Heart right ventricle (tissue), 16 donors: ENCODE measurements around the gene SLC12A2. TPM values are rescaled to one million over a fixed set of nuclear protein-coding genes. Genes with fewer than 3 reads are reported as not detected.

ENCODE experiments used
- ATAC-seq, 8 donors: fragments of 200-7000 bp; cut with Tn5 transposase; one replicate each; pipeline ENCODE4 v1.9.1; 2020; ENCODE audit warnings: mild to moderate bottlenecking in 8 of 8, moderate library complexity in 8 of 8, moderate number of reproducible peaks in 1 of 8
- DNase-seq, 2 donors: peaks; one replicate each; pipeline ENCODE4 v3.0.0-alpha.2; 2020
- H3K27ac ChIP-seq, 10 donors: fragments of 200-600 bp; sonication (generic) in 2 of 10; one replicate each; pipeline versions ENCODE4 v1.5.0 to v1.8.0; 2020 to 2022; ENCODE audit warnings: mild to moderate bottlenecking in 3 of 10
- H3K27me3 ChIP-seq, 7 donors: fragments of 200-600 bp; one replicate each; pipeline ENCODE4 v1.8.0; 2021 to 2022; ENCODE audit warnings: mild to moderate bottlenecking in 2 of 7
- H3K36me3 ChIP-seq, 9 donors: fragments of 200-600 bp; sonication (generic) in 1 of 9; one replicate each; pipeline versions ENCODE4 v1.5.0 to v1.8.0; 2020 to 2022; ENCODE audit warnings: mild to moderate bottlenecking in 2 of 9
- H3K4me1 ChIP-seq, 9 donors: fragments of 200-600 bp; sonication (generic) in 1 of 9; one replicate each; pipeline versions ENCODE4 v1.5.0 to v1.8.0; 2020 to 2022; ENCODE audit warnings: mild to moderate bottlenecking in 4 of 9
- H3K4me3 ChIP-seq, 10 donors: fragments of 200-600 bp; sonication (generic) in 2 of 10; one replicate each; pipeline versions ENCODE4 v1.5.0 to v1.8.0; 2020 to 2022; ENCODE audit warnings: mild to moderate bottlenecking in 7 of 10, moderate library complexity in 2 of 10
- H3K9me3 ChIP-seq, 11 donors: fragments of 200-600 bp in 10 of 11; sonication (generic) in 2 of 11; one replicate each; pipeline versions ENCODE4 v1.5.0 to v1.8.0; 2013 to 2022; ENCODE audit warnings: mild to moderate bottlenecking in 2 of 11, control low read depth in 1 of 11, moderate library complexity in 1 of 11
- CTCF ChIP-seq, 9 donors: fragments of 200-600 bp; sonication (generic) in 2 of 9; IDR thresholded peaks; one replicate each; pipeline versions ENCODE4 v1.5.0 to v1.8.0; 2021 to 2022; ENCODE audit warnings: antibody characterized with exemption in 9 of 9, mild to moderate bottlenecking in 5 of 9, moderate library complexity in 1 of 9
- WGBS, 2 donors: extraction: QIAGEN DNeasy Blood & Tissue Kit; methylation state at CpG; one replicate each; pipeline ENCODE4 v1.1.7; 2013; ENCODE audit warnings: inconsistent platforms in 1 of 2; 5-methylcytosine and 5-hydroxymethylcytosine counted together
- intact Hi-C, 10 donors: fragments of 100-400 bp; cut with DNase I; formaldehyde crosslinking; loops; one replicate each; pipeline versions ENCODE4 v1.11.1 to v1.14.2; 2022
- long read RNA-seq, 3 donors: library from polyadenylated mRNA; unstranded; transcript quantifications; one replicate each; pipeline ENCODE4 v2.0.0, GENCODE V29; 2020 to 2021
- polyA plus RNA-seq, 2 donors: library from polyadenylated mRNA; stranded (reverse); fragments of 200-250 nt; gene quantifications; one replicate each; pipeline ENCODE4 v1.2.3, GENCODE V29; 2013
- total RNA-seq, 10 donors: library from RNA; stranded (reverse); fragmentation: NEBNext Ultra II Directional in 3 of 10; extraction: Animal tissue kit (Norgen Biotek cat#: 25700) in 3 of 10; gene quantifications; one replicate each; pipeline versions ENCODE4 v1.2.1 to v1.2.4, GENCODE V29; 2021 to 2023
- donor health status: Arrhythmogenic right ventricular cardiomyopathy.
- donor health status: ischemic (EF 13 %, LVEDD 7.1; RV severe dilation, severe dysfunction).
- donor health status: healthy with polysubstance abuse.
- donor health status: DM: no; HTN: yes; CAD: no.
- donor health status: DM: no; HTN: no; CAD: no.
- donor health status: ischemic (EF 25% LVEDD 6.9; RV normal size, moderate dysfunction).
- donor health status: ischemic (EF 25% LVEDD 5.7; RV mildly dilated, moderate dysfunction).
- donor health status: healthy.
- donor health status: DM: yes; HTN: yes; CAD: no.
- donor health status: Ischemic cardiomyopathy.
- donor health status: ischemic (EF 35%, LVEDD 5.7; RV mildly dilated, moderate dysfunction).
- donor health status: nonischemic (EF 11% LVEDD 7.7; RV severe dilation, severe dysfunction).
- donor health status: DM: yes; HTN: yes; CAD: no.
- donor health status: PGD.
- donor health status: ischemic (EF 29% LVEDD 5.4; RV normal size, mild dysfunction).
- donor health status: nonischemic (EF 23%, LVEDD 6.1; RV moderate dilation, normal function).

SLC12A2 gene
- total RNA-seq (10 to 100 TPM; 11.9 to 23.0 (median 16.5) TPM), polyA plus RNA-seq (1 to 10 TPM; 2.5 to 5.2 TPM)
- long read RNA-seq, donor 1, partial matches to known transcripts: 2 of 6 reads
- long read RNA-seq, donor 1, other reads (novel, unspliced or antisense): 4 of 6 reads
- long read RNA-seq, donor 2, full-length matches to known transcripts: 3 of 13 reads
- long read RNA-seq, donor 2, partial matches to known transcripts: 7 of 13 reads
- long read RNA-seq, donor 2, other reads (novel, unspliced or antisense): 3 of 13 reads
- long read RNA-seq, donor 3, full-length matches to known transcripts: 3 of 19 reads
- long read RNA-seq, donor 3, partial matches to known transcripts: 4 of 19 reads
- long read RNA-seq, donor 3, other reads (novel, unspliced or antisense): 12 of 19 reads

- Histone ChIP-seq H3K27ac (peak within 1 kb of the TSS; percentile 85 to 99 (median 98)), H3K27me3 (peaks cover 0 to 6% (median 0%) of the 10 kb centered on the region in 7 donors), H3K36me3 (no peaks in the 10 kb centered on the region), H3K9me3 (no peaks in the 10 kb centered on the region), H3K4me3 (peak within 1 kb of the TSS; percentile 72 to 95 (median 78)), H3K4me1 (peaks cover 0 to 75% (median 61%) of the 10 kb centered on the region in 9 donors)
- DNase-seq (peak; percentile 91 to 93), ATAC-seq (peak; percentile 90 to 94 (median 90))
- 0 to 1% methylated on average over 78 to 104 of the region's 104 CpGs for WGBS, 2 donors
- intact Hi-C loops: loop anchor here in 8 of 10 donors (2.0 to 10.0 kb wide), 10 partner anchors 106 to 518 kb away; no protein-coding TSS in a partner anchor
- no peak for TF ChIP-seq CTCF (IDR thresholded peaks at IDR 0.05)
Observed at GRCh38 chr5:128083033-128083810, at the start of gene SLC12A2. Gene SLC12A2 (plus strand): TSS chr5:128083766. CDS start chr5:128083955, 189 bp downstream.

GRCh38 chr5:128035689-128036088 lies 47.9 kb upstream of the SLC12A2 start:
- intact Hi-C loops: no loop called here
- H3K36me3 ChIP-seq: no peaks in the 10 kb centered on the region
- peaks cover 0 to 33% (median 17%) of the 10 kb centered on the region in 9 donors for H3K4me1 ChIP-seq
- WGBS, 2 donors: 93 to 96% methylated on average over 4 of the region's 4 CpGs
- H3K9me3 ChIP-seq: peaks cover 0 to 15% (median 5%) of the 10 kb centered on the region in 11 donors
- TF ChIP-seq CTCF (IDR thresholded peaks at IDR 0.05): no peak
- H3K4me3 ChIP-seq: no peak overlapping the region
- DNase-seq: no peak
- no peak for ATAC-seq
- no peaks in the 10 kb centered on the region for H3K27me3 ChIP-seq
- H3K27ac ChIP-seq: no peak overlapping the region

- no peaks in the 10 kb centered on the region for H3K36me3 ChIP-seq
- H3K4me3 ChIP-seq: no peak overlapping the region
- intact Hi-C loops: no loop called here
- ATAC-seq (no peak), DNase-seq (no peak)
- WGBS, 2 donors: 39 to 41% methylated on average over 1 of the region's 1 CpG
- peaks cover 0 to 15% (median 5%) of the 10 kb centered on the region in 11 donors for H3K9me3 ChIP-seq
- peaks cover 0 to 33% (median 17%) of the 10 kb centered on the region in 9 donors for H3K4me1 ChIP-seq
- no peak overlapping the region for H3K27ac ChIP-seq
- no peak for TF ChIP-seq CTCF (IDR thresholded peaks at IDR 0.05)
- no peaks in the 10 kb centered on the region for H3K27me3 ChIP-seq
Observed at GRCh38 chr5:128036950-128037349, 46.6 kb upstream of the SLC12A2 start.

GRCh38 chr5:128038643-128039042 lies 44.9 kb upstream of the SLC12A2 start:
- Histone ChIP-seq H3K27me3 (no peaks in the 10 kb centered on the region), H3K9me3 (peaks cover 0 to 8% (median 0%) of the 10 kb centered on the region in 11 donors), H3K27ac (no peak overlapping the region), H3K4me3 (no peak overlapping the region), H3K4me1 (peaks cover 0 to 33% (median 17%) of the 10 kb centered on the region in 9 donors), H3K36me3 (peaks cover 0 to 2% (median 0%) of the 10 kb centered on the region in 9 donors)
- ATAC-seq: peak; percentile 38 to 80 (median 72)
- no peak for DNase-seq
- intact Hi-C loops: no loop called here
- no peak for TF ChIP-seq CTCF (IDR thresholded peaks at IDR 0.05)
